Activated gamma-delta T cell treated with anti-CD3 and anti-CD28 coated beads, Interleukin-2, amount 50 U/mL, for 16 hours (primary cell): ENCODE data around the gene INPP4B.

Source experiments
- DNase-seq: peaks from one replicate; pipeline ENCODE4 v3.0.0-alpha.2; 2020; ENCODE audit warnings: low read depth

INPP4B gene

GRCh38 chr4:142846108-142846728, at the start of gene INPP4B:
Gene INPP4B (minus strand): TSS chr4:142846301.
- DNase-seq = no peak

GRCh38 chr4:142893012-142893411, 46.9 kb upstream of the INPP4B start:
- no peak for DNase-seq

DNA sequence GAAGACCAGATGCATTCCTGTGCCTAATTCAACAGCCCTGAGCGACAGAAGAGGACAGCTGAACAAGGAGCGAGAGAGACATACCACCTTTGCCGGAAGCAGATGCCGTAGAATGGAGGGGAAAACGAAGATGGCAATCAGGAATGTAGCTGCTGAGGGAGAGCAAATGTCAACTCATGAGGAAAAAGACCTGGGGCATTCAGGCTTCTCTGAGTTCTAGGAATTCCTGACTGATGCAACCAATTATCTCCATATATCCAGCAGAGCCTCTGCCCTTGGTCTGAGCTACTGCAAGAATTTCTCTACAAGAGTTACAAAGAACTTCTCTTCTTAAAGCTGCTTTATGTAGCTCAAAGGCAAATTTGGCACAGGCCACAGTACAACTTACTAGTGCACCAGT, 40.5 kb upstream of the INPP4B start:
- DNase-seq = no peak

- DNase-seq = no peak
Measured at GRCh38 chr4:142883040-142883832, 37.1 kb upstream of the INPP4B start.

DNA sequence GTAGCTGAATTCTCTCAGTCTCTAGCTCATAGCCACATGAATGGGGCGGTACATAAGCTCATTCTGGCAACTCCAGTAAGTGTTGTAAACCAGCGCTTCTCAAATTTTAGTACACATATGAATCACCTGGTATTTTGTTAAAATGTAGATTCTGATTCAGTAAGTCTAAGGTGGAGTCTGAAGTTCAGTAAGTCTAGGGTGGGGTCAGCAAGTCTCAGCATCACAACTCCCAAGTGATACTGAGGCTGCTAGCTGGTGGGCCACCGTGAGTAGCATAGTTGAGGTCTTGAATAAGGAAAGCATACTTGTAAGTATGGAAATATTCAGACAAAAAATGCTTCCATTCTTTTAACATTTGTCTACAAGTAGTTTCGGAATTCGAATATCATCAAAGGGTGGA, 36.1 kb upstream of the INPP4B start:
- DNase-seq = no peak

DNA sequence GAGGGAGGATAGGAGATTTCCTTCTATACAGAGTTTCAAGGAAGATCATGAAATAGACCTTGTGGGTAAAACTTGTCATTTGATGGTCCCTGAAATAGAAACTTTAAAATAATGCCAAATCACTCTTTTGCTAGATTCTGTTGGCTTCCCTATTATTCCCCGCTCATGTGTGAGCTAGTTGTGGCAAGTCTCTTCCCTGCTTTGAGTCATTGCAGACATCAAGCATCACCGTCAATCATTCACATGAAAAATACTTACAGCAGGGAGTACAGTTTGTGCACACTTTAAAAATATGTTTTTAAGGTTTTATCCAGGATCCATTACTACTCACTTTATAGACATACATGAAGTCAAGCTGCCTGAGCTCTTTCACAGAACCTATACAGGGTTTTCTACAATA, 35.2 kb upstream of the INPP4B start:
- no peak for DNase-seq

DNA sequence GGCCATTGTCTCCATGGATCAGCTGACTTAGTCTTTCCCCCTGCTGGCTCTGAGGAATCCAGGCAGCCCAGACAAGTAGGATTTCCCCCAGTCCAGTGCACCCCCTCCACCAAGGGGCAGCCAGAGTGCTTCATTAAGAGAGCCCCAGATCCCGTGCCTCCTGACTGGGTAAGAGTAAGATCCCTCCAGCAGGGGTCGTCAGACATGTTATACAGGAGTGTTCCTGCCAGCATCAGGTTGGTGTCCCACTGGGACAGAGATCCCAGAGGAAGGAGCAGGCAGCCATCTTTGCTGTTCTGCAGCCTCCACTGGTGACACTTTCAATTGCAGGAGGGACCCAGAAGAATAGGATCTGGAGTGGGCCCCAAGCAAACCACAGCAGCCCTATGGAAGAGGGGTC, 29.0 kb upstream of the INPP4B start:
- DNase-seq = no peak

- no peak for DNase-seq
Measured at GRCh38 chr4:142874684-142875083, 28.6 kb upstream of the INPP4B start.

- DNase-seq = no peak
Measured at GRCh38 chr4:142866685-142867084, 20.6 kb upstream of the INPP4B start.

GRCh38 chr4:142861351-142861750, 15.2 kb upstream of the INPP4B start:
- DNase-seq = no peak

DNA sequence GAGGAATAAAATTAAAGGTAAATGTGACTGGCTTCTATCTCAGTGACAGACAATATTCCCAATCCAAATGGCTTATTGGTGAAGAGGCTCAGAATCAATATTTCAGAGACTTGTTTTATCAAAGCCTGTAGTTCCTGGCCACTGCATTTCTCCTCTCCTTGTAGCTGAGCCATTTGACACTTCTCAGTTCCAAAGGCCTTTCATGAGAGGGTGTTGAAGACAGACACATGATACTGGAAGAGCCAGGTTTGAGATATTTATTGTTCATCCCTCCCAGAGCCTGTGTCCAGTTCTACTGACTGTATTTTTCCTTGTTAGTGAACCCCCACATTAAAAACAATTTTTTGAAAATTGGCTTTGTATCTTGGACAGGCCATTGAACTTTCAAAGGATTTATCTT, 12.9 kb upstream of the INPP4B start:
- DNase-seq = no peak

- no peak for DNase-seq
Measured at GRCh38 chr4:142858446-142858845, 12.3 kb upstream of the INPP4B start.

- no peak for DNase-seq
Measured at GRCh38 chr4:142856576-142856975, 10.5 kb upstream of the INPP4B start.

GRCh38 chr4:142850478-142850877, 4.4 kb upstream of the INPP4B start:
- no peak for DNase-seq

DNA sequence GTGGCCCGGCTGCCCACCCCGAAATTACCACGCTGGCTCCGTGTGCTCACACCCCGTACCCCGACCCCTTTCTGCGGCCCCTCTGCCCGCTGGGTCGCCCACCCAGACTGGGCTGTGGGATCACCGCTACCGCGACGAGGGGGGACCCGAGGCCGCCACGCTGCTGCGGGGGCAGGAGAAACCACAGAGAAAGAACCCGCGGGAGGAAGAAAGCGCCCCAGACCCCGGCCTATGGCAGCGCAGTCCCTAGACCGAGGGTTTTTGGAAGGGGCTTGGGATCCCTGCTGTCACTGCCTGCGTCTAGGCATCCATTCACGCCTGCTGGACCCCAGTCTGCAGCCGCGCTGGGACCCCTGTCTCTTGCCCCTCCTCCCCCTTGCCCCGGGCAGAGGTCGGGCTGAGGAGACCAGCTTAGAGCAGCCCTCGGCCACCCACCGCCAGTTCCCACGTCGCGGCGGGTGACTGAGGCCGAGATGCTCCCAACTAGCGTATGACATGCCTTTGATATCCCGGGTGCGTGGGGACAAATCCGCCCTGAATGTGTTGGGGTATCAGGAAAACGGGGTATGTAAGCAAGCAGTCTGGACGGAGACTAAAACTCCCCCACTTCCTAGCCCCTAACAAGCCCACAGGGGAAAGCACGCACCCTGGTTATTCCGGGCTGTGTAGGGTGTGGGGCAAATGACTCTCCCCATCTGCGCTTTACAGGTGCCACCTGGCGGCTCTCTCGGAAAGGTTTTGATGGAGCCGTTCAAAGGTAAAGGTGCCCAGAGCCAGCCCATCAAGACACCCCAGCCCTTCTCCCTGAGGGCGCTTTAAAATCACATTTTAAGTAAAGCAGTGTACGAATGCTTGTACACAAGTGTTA, 862 bp upstream of the INPP4B start:
- DNase-seq = peak; percentile 39

GRCh38 chr4:142845293-142846107, 601 bp downstream of the INPP4B start:
- no peak for DNase-seq

GRCh38 chr4:142844782-142845181, 1.3 kb downstream of the INPP4B start:
- DNase-seq = no peak

DNA sequence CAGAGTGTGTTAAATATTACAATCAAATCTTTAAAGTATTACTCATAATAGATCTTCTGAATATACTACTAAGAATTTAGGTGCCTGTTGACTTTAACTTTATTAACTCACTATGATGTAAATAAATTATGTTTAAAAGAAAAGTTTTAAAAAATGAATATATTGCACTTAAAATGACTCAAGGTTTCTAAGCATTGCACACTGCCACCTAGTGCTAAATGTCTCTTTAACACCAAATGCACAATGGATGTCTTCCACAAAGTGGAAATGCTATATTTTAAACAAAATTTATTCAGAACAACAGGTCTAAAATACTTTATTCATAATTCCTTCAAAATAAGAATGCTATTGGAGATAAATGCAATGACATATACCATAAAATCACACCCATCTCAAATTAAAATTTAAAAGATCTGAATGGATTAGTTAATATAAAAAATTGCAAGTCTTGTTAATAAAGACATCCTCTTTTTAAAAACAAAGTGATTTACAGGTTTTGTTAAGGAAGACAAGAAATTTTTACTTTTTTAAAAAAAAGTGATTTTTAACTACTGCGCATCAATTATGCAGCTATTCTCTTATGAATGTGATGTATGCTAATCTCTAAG, 5.5 kb downstream of the INPP4B start:
- no peak for DNase-seq

DNA sequence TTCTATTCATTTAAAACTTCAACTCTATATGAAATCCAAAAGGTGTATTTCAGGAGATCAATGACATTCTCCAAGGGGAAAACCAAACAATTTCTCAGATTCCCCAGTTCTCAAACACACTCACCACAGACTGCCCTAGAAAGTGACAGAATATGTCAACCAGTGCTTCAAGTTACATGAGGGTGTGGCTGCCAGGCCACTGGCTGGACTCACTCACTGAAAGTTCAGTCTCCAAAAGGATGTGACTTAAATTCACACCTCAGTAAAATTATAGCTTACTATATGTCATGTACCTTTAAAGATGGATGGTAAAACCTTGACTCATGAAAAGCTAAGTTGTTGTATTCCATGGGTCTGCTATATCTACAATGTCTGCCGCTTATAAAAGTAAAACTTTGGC, 7.3 kb downstream of the INPP4B start:
- DNase-seq = no peak

DNA sequence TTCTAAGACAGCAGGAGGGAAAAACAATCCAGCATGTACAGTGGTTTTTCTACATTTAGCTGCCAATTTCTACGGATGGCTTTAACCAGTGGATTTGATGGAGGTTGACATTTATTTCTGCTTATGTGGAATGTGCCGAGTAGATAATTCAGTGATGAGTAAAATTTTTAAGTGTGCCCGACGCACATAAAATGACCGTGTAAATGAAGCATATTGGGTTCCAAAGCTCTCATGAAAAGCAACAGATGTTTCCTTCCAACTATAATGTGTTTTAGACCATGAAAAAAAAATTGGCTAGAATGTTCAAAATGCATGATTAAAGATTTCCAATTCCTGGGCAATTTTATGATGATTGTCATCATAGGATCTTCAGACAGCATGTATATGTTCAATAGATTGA, 14.1 kb downstream of the INPP4B start:
- DNase-seq = no peak

- no peak for DNase-seq
Measured at GRCh38 chr4:142826503-142827241, 19.4 kb downstream of the INPP4B start.
